ENCODE data around the gene VWC2L.

VWC2L gene

DNA sequence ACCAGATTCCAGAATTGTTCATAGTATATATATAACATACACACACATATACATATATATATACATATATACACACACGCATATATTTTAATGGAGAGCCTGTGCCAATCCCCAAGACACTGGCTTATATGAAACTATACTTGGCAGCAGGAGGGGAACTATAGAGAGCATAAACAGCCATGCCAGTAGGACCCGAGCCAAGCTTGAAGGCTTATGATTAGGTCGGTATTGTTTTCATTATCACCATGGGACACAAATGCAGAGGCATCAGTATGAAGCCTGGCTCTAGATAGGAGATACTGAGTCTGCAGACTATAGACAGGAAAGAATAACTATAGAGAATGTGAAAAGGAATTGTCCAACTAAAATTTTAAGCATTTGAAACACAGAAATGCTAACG lies 181.2 kb downstream of the VWC2L start:
- Histone ChIP-seq H3K27me3 (ENCODE audit: insufficient read depth, poor library complexity, severe bottlenecking) (no peaks in the 10 kb centered on the region), H3K27ac (replicated peaks) (no peak overlapping the region), H3K4me3 (replicated peaks; ENCODE audit: insufficient read depth, low read length) (no peak overlapping the region)
- TF ChIP-seq, protein P1, sequence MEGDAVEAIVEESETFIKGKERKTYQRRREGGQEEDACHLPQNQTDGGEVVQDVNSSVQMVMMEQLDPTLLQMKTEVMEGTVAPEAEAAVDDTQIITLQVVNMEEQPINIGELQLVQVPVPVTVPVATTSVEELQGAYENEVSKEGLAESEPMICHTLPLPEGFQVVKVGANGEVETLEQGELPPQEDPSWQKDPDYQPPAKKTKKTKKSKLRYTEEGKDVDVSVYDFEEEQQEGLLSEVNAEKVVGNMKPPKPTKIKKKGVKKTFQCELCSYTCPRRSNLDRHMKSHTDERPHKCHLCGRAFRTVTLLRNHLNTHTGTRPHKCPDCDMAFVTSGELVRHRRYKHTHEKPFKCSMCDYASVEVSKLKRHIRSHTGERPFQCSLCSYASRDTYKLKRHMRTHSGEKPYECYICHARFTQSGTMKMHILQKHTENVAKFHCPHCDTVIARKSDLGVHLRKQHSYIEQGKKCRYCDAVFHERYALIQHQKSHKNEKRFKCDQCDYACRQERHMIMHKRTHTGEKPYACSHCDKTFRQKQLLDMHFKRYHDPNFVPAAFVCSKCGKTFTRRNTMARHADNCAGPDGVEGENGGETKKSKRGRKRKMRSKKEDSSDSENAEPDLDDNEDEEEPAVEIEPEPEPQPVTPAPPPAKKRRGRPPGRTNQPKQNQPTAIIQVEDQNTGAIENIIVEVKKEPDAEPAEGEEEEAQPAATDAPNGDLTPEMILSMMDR (IDR thresholded peaks at IDR 0.05; ENCODE audit: insufficient read depth, low read length) = no peak
- TF ChIP-seq POLR2AphosphoS5 (IDR thresholded peaks at IDR 0.05; ENCODE audit: low read depth) (no peak), SPI1 (IDR thresholded peaks at IDR 0.05; ENCODE audit: borderline replicate concordance, low read depth) (no peak), GABPA (IDR thresholded peaks at IDR 0.05; ENCODE audit: low read depth) (no peak)
- TF ChIP-seq, protein P2, sequence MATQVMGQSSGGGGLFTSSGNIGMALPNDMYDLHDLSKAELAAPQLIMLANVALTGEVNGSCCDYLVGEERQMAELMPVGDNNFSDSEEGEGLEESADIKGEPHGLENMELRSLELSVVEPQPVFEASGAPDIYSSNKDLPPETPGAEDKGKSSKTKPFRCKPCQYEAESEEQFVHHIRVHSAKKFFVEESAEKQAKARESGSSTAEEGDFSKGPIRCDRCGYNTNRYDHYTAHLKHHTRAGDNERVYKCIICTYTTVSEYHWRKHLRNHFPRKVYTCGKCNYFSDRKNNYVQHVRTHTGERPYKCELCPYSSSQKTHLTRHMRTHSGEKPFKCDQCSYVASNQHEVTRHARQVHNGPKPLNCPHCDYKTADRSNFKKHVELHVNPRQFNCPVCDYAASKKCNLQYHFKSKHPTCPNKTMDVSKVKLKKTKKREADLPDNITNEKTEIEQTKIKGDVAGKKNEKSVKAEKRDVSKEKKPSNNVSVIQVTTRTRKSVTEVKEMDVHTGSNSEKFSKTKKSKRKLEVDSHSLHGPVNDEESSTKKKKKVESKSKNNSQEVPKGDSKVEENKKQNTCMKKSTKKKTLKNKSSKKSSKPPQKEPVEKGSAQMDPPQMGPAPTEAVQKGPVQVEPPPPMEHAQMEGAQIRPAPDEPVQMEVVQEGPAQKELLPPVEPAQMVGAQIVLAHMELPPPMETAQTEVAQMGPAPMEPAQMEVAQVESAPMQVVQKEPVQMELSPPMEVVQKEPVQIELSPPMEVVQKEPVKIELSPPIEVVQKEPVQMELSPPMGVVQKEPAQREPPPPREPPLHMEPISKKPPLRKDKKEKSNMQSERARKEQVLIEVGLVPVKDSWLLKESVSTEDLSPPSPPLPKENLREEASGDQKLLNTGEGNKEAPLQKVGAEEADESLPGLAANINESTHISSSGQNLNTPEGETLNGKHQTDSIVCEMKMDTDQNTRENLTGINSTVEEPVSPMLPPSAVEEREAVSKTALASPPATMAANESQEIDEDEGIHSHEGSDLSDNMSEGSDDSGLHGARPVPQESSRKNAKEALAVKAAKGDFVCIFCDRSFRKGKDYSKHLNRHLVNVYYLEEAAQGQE (IDR thresholded peaks at IDR 0.05; ENCODE audit: insufficient replicate concordance, low read depth) = no peak
- DNase-seq (ENCODE audit: low read depth in 1 of 2, low spot score in 1 of 2) = no peak

GRCh38 chr2:214593727-214594126 lies 182.9 kb downstream of the VWC2L start:
- Histone ChIP-seq H3K27me3 (ENCODE audit: insufficient read depth, poor library complexity, severe bottlenecking) (no peaks in the 10 kb centered on the region), H3K27ac (replicated peaks) (no peak overlapping the region), H3K4me3 (replicated peaks; ENCODE audit: insufficient read depth, low read length) (no peak overlapping the region)
- TF ChIP-seq, protein P1 (IDR thresholded peaks at IDR 0.05; ENCODE audit: insufficient read depth, low read length) = no peak
- no peak for TF ChIP-seq GABPA (IDR thresholded peaks at IDR 0.05; ENCODE audit: low read depth)
- TF ChIP-seq POLR2AphosphoS5 (IDR thresholded peaks at IDR 0.05; ENCODE audit: low read depth) = no peak
- no peak for TF ChIP-seq SPI1 (IDR thresholded peaks at IDR 0.05; ENCODE audit: borderline replicate concordance, low read depth)
- TF ChIP-seq, protein P2 (IDR thresholded peaks at IDR 0.05; ENCODE audit: insufficient replicate concordance, low read depth) = no peak
- DNase-seq (ENCODE audit: low read depth in 1 of 2, low spot score in 1 of 2) = no peak

GRCh38 chr2:214601852-214602633 lies 191.2 kb downstream of the VWC2L start:
- Histone ChIP-seq H3K27me3 (ENCODE audit: insufficient read depth, poor library complexity, severe bottlenecking) (no peaks in the 10 kb centered on the region), H3K4me3 (replicated peaks; ENCODE audit: insufficient read depth, low read length) (no peak overlapping the region), H3K27ac (replicated peaks) (no peak overlapping the region)
- TF ChIP-seq GABPA (IDR thresholded peaks at IDR 0.05; ENCODE audit: low read depth) (no peak), SPI1 (IDR thresholded peaks at IDR 0.05; ENCODE audit: borderline replicate concordance, low read depth) (no peak), POLR2AphosphoS5 (IDR thresholded peaks at IDR 0.05; ENCODE audit: low read depth) (no peak)
- TF ChIP-seq, protein P1 (IDR thresholded peaks at IDR 0.05; ENCODE audit: insufficient read depth, low read length) = no peak
- TF ChIP-seq, protein P2 (IDR thresholded peaks at IDR 0.05; ENCODE audit: insufficient replicate concordance, low read depth) = no peak
- DNase-seq (ENCODE audit: low read depth in 1 of 2, low spot score in 1 of 2) = no peak

Data from HL-60 (cell line).